ENCODE measurements around the gene SCFD2.
A peak's percentile ranks its signal among the peaks of the same experiment; 100 is the strongest.

SCFD2 gene

GRCh38 chr4:52991472-52991871, 374.4 kb downstream of the SCFD2 start:
- no peaks in the 10 kb centered on the region for H3K36me3 ChIP-seq (ENCODE audit: insufficient read depth, insufficient read length, low read length)
- H3K27me3 ChIP-seq (ENCODE audit: insufficient read depth, insufficient read length) = no peaks in the 10 kb centered on the region
- H3K4me3 ChIP-seq (ENCODE audit: insufficient read length, low read depth) = no peak overlapping the region
- H3K9me3 ChIP-seq (ENCODE audit: insufficient read depth, low read length) = peaks cover 14% of the 10 kb centered on the region; the same call in 1 of the 2 replicates
- H3K4me1 ChIP-seq (ENCODE audit: insufficient read depth, insufficient read length) = no peaks in the 10 kb centered on the region
- H3K9ac ChIP-seq (ENCODE audit: insufficient read length, low read depth) = no peak overlapping the region
- TF ChIP-seq SUZ12 (IDR thresholded peaks at IDR 0.05; ENCODE audit: extremely low read depth, insufficient read depth, insufficient read length) (no peak), YY1 (IDR thresholded peaks at IDR 0.05; ENCODE audit: insufficient read depth, insufficient read length) (no peak), ZNF274 (IDR thresholded peaks at IDR 0.05; ENCODE audit: low read depth, low read length) (no peak)
- no peak for DNase-seq (ENCODE audit: low read depth, low spot score)

GRCh38 chr4:52990706-52991105, 375.2 kb downstream of the SCFD2 start:
- no peak overlapping the region for H3K4me3 ChIP-seq (ENCODE audit: insufficient read length, low read depth)

GRCh38 chr4:52989865-52990264, 376.0 kb downstream of the SCFD2 start:
- no peak overlapping the region for H3K9ac ChIP-seq (ENCODE audit: insufficient read length, low read depth)
- H3K4me1 ChIP-seq (ENCODE audit: insufficient read depth, insufficient read length) = no peaks in the 10 kb centered on the region
- H3K27me3 ChIP-seq (ENCODE audit: insufficient read depth, insufficient read length) = no peaks in the 10 kb centered on the region
- H3K4me3 ChIP-seq (ENCODE audit: insufficient read length, low read depth) = no peak overlapping the region
- H3K9me3 ChIP-seq (ENCODE audit: insufficient read depth, low read length) = peaks cover 14% of the 10 kb centered on the region; the same call in 1 of the 2 replicates
- no peak for DNase-seq (ENCODE audit: low read depth, low spot score)
- no peak for TF ChIP-seq YY1 (IDR thresholded peaks at IDR 0.05; ENCODE audit: insufficient read depth, insufficient read length)
- no peak for TF ChIP-seq SUZ12 (IDR thresholded peaks at IDR 0.05; ENCODE audit: extremely low read depth, insufficient read depth, insufficient read length)
- TF ChIP-seq ZNF274 (IDR thresholded peaks at IDR 0.05; ENCODE audit: low read depth, low read length) = no peak
- H3K36me3 ChIP-seq (ENCODE audit: insufficient read depth, insufficient read length, low read length) = no peaks in the 10 kb centered on the region

More at GRCh38 chr4:52990706-52991105, 375.2 kb downstream of the SCFD2 start:
- H3K9ac ChIP-seq (ENCODE audit: insufficient read length, low read depth) = no peak overlapping the region
- H3K27me3 ChIP-seq (ENCODE audit: insufficient read depth, insufficient read length) = no peaks in the 10 kb centered on the region
- peaks cover 14% of the 10 kb centered on the region; the same call in 1 of the 2 replicates for H3K9me3 ChIP-seq (ENCODE audit: insufficient read depth, low read length)
- TF ChIP-seq SUZ12 (IDR thresholded peaks at IDR 0.05; ENCODE audit: extremely low read depth, insufficient read depth, insufficient read length) (no peak), YY1 (IDR thresholded peaks at IDR 0.05; ENCODE audit: insufficient read depth, insufficient read length) (no peak), ZNF274 (IDR thresholded peaks at IDR 0.05; ENCODE audit: low read depth, low read length) (no peak)
- H3K4me1 ChIP-seq (ENCODE audit: insufficient read depth, insufficient read length) = no peaks in the 10 kb centered on the region
- DNase-seq (ENCODE audit: low read depth, low spot score) = no peak
- H3K36me3 ChIP-seq (ENCODE audit: insufficient read depth, insufficient read length, low read length) = no peaks in the 10 kb centered on the region

DNA sequence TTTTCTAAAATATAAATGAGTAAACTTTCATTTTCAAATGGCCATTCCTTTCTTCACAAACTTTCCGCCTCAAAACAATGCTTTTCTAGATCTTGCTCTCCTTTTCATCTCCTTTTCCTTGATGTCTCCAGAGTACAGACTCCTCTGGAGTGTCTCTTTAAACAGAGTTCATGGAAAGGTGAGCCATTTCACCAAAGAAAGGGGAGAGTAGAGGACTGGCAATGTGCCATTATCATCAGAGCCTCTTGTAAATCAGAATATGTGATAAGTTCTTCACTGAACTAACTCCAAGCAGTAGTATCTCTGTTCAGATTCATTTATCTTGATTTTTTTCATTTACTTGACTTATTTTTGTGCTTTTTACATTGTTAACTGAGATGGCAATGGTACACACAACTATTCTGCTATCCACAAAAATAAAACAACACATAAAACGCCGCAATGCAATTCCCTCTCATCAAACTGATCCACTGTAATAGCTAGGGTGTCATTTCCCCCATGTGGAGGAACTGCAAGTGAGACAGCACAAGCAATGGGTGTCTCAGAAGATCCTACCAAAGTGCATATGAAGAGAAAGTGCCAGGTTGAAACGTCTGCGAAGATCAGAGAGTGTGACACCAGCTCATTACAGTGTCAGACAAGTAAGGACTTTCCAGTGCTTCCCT, 378.3 kb downstream of the SCFD2 start:
- Histone ChIP-seq H3K9ac (ENCODE audit: insufficient read length, low read depth) (no peak overlapping the region), H3K9me3 (ENCODE audit: insufficient read depth, low read length) (peaks cover 14% of the 10 kb centered on the region; the same call in 1 of the 2 replicates), H3K4me3 (ENCODE audit: insufficient read length, low read depth) (no peak overlapping the region), H3K36me3 (ENCODE audit: insufficient read depth, insufficient read length, low read length) (no peaks in the 10 kb centered on the region), H3K4me1 (ENCODE audit: insufficient read depth, insufficient read length) (no peaks in the 10 kb centered on the region), H3K27me3 (ENCODE audit: insufficient read depth, insufficient read length) (no peaks in the 10 kb centered on the region)
- TF ChIP-seq ZNF274 (IDR thresholded peaks at IDR 0.05; ENCODE audit: low read depth, low read length) (no peak), SUZ12 (IDR thresholded peaks at IDR 0.05; ENCODE audit: extremely low read depth, insufficient read depth, insufficient read length) (no peak), YY1 (IDR thresholded peaks at IDR 0.05; ENCODE audit: insufficient read depth, insufficient read length) (no peak)
- DNase-seq (ENCODE audit: low read depth, low spot score) = no peak

GRCh38 chr4:52984462-52984881, 381.4 kb downstream of the SCFD2 start:
- Histone ChIP-seq H3K9ac (ENCODE audit: insufficient read length, low read depth) (no peak overlapping the region), H3K9me3 (ENCODE audit: insufficient read depth, low read length) (no peaks in the 10 kb centered on the region)
- DNase-seq (ENCODE audit: low read depth, low spot score) = no peak

GRCh38 chr4:52983563-52984303, 382.1 kb downstream of the SCFD2 start:
- Histone ChIP-seq H3K36me3 (ENCODE audit: insufficient read depth, insufficient read length, low read length) (no peaks in the 10 kb centered on the region), H3K4me3 (ENCODE audit: insufficient read length, low read depth) (no peak overlapping the region), H3K9ac (ENCODE audit: insufficient read length, low read depth) (no peak overlapping the region), H3K4me1 (ENCODE audit: insufficient read depth, insufficient read length) (no peaks in the 10 kb centered on the region), H3K27me3 (ENCODE audit: insufficient read depth, insufficient read length) (no peaks in the 10 kb centered on the region), H3K9me3 (ENCODE audit: insufficient read depth, low read length) (no peaks in the 10 kb centered on the region)
- TF ChIP-seq ZNF274 (IDR thresholded peaks at IDR 0.05; ENCODE audit: low read depth, low read length) (no peak), YY1 (IDR thresholded peaks at IDR 0.05; ENCODE audit: insufficient read depth, insufficient read length) (no peak), SUZ12 (IDR thresholded peaks at IDR 0.05; ENCODE audit: extremely low read depth, insufficient read depth, insufficient read length) (no peak)
- peak; percentile 22 for DNase-seq (ENCODE audit: low read depth, low spot score)

More at GRCh38 chr4:52984462-52984881, 381.4 kb downstream of the SCFD2 start:
- H3K4me3 ChIP-seq (ENCODE audit: insufficient read length, low read depth) = no peak overlapping the region
- H3K27me3 ChIP-seq (ENCODE audit: insufficient read depth, insufficient read length) = no peaks in the 10 kb centered on the region
- no peaks in the 10 kb centered on the region for H3K4me1 ChIP-seq (ENCODE audit: insufficient read depth, insufficient read length)
- no peaks in the 10 kb centered on the region for H3K36me3 ChIP-seq (ENCODE audit: insufficient read depth, insufficient read length, low read length)
- no peak for TF ChIP-seq ZNF274 (IDR thresholded peaks at IDR 0.05; ENCODE audit: low read depth, low read length)
- TF ChIP-seq SUZ12 (IDR thresholded peaks at IDR 0.05; ENCODE audit: extremely low read depth, insufficient read depth, insufficient read length) = no peak
- no peak for TF ChIP-seq YY1 (IDR thresholded peaks at IDR 0.05; ENCODE audit: insufficient read depth, insufficient read length)

DNA sequence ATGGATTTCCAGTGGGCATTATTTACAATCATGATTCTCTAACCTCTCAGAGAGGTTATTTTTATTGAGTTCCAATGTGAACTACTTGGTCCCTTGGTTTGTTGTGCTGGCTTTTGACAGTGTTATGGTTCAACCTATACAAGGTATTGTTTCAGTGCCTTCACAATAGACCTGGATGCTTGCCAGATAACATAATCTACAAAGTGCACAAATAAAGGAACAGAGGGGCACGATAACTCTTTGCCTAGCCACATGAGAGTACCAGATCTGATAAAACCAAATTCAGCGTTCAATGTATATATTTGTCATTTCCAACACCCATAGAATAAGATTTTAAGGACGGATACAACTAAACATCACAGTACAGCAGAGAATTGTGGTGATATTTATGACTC, 382.9 kb downstream of the SCFD2 start:
- no peak for DNase-seq (ENCODE audit: low read depth, low spot score)
- TF ChIP-seq SUZ12 (IDR thresholded peaks at IDR 0.05; ENCODE audit: extremely low read depth, insufficient read depth, insufficient read length) (no peak), ZNF274 (IDR thresholded peaks at IDR 0.05; ENCODE audit: low read depth, low read length) (no peak), YY1 (IDR thresholded peaks at IDR 0.05; ENCODE audit: insufficient read depth, insufficient read length) (no peak)
- H3K4me1 ChIP-seq (ENCODE audit: insufficient read depth, insufficient read length) = no peaks in the 10 kb centered on the region
- no peak overlapping the region for H3K4me3 ChIP-seq (ENCODE audit: insufficient read length, low read depth)
- H3K27me3 ChIP-seq (ENCODE audit: insufficient read depth, insufficient read length) = no peaks in the 10 kb centered on the region
- H3K9me3 ChIP-seq (ENCODE audit: insufficient read depth, low read length) = no peaks in the 10 kb centered on the region
- no peak overlapping the region for H3K9ac ChIP-seq (ENCODE audit: insufficient read length, low read depth)
- no peaks in the 10 kb centered on the region for H3K36me3 ChIP-seq (ENCODE audit: insufficient read depth, insufficient read length, low read length)
